ENCODE measurements around the gene ARHGEF17. TPM values are rescaled to one million over a fixed set of nuclear protein-coding genes. Genes with fewer than 3 reads are reported as not detected.
A peak's percentile ranks its signal among the peaks of the same experiment; 100 is the strongest.
"Not testable (repeated sequence)": the region's sequence is repeated elsewhere in the genome, so short reads cannot be mapped to it uniquely, and the experiment has no call there.

Gene ARHGEF17
- 3.3 and 3.9 TPM in 2 replicates for total RNA-seq (2014; rRNA removed; shearing (Covaris generic))

- DNase-seq (ENCODE audit: low spot score), result peak; percentile 74
These were observed at the start of gene ARHGEF17 for GRCh38 chr11:73308003-73308960. ARHGEF17 (plus strand) TSS chr11:73308276; CDS start chr11:73308639, 363 bp downstream.

- no peak for DNase-seq (ENCODE audit: low spot score)
These were observed 48.5 kb upstream of the ARHGEF17 start for GRCh38 chr11:73259406-73260126.

- no peak for DNase-seq (ENCODE audit: low spot score)
These were observed 48.0 kb upstream of the ARHGEF17 start for GRCh38 chr11:73260127-73260457.

- no peak for DNase-seq (ENCODE audit: low spot score)
These were observed 45.1 kb upstream of the ARHGEF17 start for GRCh38 chr11:73262851-73263495.

GRCh38 chr11:73263640-73264039 lies 44.4 kb upstream of the ARHGEF17 start:
- no peak for DNase-seq (ENCODE audit: low spot score)

GRCh38 chr11:73265278-73265810 lies 42.7 kb upstream of the ARHGEF17 start:
- no peak for DNase-seq (ENCODE audit: low spot score)

- DNase-seq (ENCODE audit: low spot score), result no peak
These were observed 42.0 kb upstream of the ARHGEF17 start for GRCh38 chr11:73265853-73266645.

- DNase-seq (ENCODE audit: low spot score), result no peak
These were observed 41.4 kb upstream of the ARHGEF17 start for GRCh38 chr11:73266646-73267020.

GRCh38 chr11:73267122-73267846 lies 40.8 kb upstream of the ARHGEF17 start:
- DNase-seq (ENCODE audit: low spot score), result no peak

GRCh38 chr11:73267906-73268540 lies 40.1 kb upstream of the ARHGEF17 start:
- DNase-seq (ENCODE audit: low spot score), result no peak

- DNase-seq (ENCODE audit: low spot score), result no peak
These were observed 39.3 kb upstream of the ARHGEF17 start for GRCh38 chr11:73268671-73269271.

GRCh38 chr11:73269459-73270015 lies 38.5 kb upstream of the ARHGEF17 start:
- DNase-seq (ENCODE audit: low spot score), result no peak

GRCh38 chr11:73270016-73270854 lies 37.8 kb upstream of the ARHGEF17 start:
- DNase-seq (ENCODE audit: low spot score), result no peak

- DNase-seq (ENCODE audit: low spot score), result no peak
These were observed 37.1 kb upstream of the ARHGEF17 start for GRCh38 chr11:73270855-73271477.

- not testable (repeated sequence) for DNase-seq (ENCODE audit: low spot score)
These were observed 36.6 kb upstream of the ARHGEF17 start for GRCh38 chr11:73271478-73271865.

GRCh38 chr11:73271936-73272679 lies 36.0 kb upstream of the ARHGEF17 start, which contains the start of gene P2RY6:
P2RY6 (plus strand) TSS chr11:73272338; CDS start chr11:73296519, 24,181 bp downstream.
- DNase-seq (ENCODE audit: low spot score), result peak; percentile 88

GRCh38 chr11:73272680-73273038 lies 35.4 kb upstream of the ARHGEF17 start:
- DNase-seq (ENCODE audit: low spot score), result no peak

Data from H4 (cell line).